GM19468 (cell line): Measurements from ENCODE around the gene PXMP2.
"Not testable (repeated sequence)": the region's sequence is repeated elsewhere in the genome, so short reads cannot be mapped to it uniquely, and the experiment has no call there.

Experiments used
- ATAC-seq: cut with Tn5 transposase; IDR thresholded peaks from one replicate; pipeline ENCODE4 v1.9.1; 2021; ENCODE audit warnings: mild to moderate bottlenecking, moderate library complexity, moderate number of reproducible peaks; ENCODE audit not compliant: unreplicated experiment; ENCODE audit errors: extremely low read depth

The PXMP2 gene

DNA sequence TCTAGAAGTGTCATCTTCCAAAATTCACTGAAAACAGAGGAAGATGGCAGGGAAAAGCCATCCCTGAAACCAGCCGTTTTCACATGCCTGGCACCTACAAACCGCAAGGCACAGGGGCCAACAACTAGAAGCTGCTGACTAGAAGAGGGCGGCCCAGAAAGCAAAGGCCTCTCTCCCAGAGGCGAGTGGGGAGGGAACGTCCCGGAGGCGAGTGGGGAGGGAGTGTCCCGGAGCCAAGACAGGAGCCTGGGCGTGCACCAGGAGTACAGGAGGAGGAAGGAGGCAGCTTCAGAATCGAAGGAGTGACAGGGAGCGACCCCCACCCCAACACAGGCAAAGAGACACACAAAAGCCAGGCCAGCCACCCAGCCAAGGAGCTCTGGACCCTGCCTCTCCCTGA, 53.3 kb downstream of the PXMP2 start:
- ATAC-seq, result no peak

DNA sequence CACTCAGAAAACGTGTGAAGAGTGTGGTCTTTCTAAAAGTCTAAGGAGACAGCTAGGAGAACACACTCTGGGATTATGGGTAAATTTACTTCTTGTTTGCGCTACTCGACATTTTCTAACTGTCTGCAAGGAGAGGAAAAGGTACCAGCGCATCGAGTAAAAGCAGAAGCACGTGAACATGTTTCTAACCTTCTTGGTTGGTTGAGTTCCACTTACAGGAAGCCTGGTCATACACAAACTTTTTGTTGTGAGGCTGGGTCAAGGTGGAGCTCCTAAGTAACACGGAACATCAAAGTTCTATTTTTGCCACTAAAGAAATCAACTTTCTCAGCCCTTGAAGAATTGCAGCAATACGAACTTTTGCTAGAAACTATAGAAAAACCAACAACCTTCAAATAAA, 54.2 kb downstream of the PXMP2 start:
- no peak for ATAC-seq

DNA sequence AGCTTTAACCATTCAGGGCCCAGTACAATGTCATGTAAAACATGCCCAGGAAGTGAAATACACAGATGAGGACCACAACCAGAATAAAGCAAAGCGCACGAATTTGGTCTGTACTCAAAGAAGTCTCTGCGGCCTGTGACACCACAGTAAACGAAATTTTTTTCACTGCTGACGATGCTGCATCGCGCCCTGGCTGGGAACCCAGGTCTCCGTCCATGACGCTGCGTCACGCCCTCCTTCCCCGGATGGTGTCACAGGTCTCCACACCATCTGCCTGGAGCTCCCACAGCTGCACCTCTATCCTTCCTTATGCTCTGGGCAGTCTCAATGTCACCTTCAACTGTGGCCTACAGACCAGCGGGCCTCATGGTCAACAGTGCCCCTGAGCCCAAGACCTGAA, 56.4 kb downstream of the PXMP2 start:
- no peak for ATAC-seq

DNA sequence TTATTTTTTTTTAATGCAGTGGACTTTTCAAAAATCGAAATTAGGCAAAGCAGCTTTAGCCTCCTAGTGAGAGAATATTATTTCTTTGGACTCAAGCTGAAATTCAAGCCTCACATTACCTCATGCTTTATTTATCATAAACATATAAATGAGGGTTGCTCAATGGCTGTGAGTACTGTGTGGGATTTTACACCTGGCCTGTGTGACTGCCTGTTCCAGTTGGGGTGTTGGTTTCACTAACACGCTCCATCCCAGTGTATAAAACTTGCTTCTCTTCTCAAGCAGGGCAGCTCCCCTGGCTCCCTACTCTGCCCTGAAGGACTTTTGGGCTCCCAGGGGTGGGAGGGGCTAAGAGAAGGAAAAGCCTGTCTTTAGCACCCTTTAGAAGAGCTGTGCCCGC, 59.2 kb downstream of the PXMP2 start:
- ATAC-seq, result no peak

DNA sequence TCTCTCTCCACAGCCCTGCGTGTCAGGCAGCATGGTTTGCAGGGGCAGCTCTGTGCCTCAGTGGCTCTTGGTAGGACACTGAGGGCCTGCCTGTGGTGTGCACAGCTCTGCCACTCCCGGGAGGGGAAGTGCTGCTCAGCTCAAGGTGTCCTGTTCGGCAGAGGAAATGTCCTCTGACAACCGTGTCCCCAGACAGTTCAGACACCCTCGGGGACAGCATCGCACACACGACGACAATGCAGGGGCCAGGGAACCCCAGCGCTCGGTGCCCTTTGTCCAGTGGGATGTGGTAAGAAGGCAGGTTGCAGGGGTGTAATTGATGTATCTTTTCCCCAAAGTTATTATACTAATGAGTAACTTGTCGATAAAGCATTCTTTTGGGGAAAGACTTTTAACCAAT, 60.0 kb downstream of the PXMP2 start:
- ATAC-seq, result no peak

DNA sequence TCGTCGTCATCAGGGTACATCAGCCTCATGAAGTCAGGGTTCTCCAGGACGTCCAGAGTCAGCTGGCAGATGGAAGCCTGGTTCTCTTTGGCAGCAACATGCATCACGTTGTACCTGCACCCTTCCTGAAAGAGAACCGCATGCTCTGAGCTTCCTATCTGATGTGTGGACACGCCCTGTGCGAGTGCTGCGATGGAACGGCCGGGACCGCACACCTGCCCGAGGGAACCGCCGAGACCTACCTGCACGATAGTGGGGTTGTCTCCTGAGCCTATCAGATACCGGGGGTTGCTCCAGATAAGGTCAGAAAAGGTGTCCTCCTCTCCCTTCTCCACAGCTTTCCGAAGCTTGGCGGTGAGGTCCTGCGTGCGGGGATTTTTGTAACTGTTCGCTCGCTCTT, 60.5 kb downstream of the PXMP2 start:
- ATAC-seq, result no peak

DNA sequence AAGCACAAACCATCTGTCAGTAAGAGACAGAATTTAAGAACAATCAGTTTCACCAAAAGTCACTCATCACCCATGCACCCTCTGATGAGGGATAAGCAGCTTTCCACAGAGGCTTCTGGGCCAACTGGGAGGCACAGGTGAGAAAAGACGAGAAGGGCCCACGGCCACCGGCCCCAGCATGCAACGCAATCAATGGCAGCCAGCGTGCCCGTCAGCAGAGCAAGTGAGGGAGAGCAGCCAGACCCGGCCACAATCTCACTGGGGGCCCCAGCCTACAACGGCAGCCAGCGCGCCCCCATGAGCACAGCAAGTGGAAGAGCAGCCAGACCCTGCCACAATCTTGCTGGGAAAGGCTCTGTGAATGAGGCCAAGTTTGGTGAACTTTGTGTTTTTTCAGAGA, 60.9 kb downstream of the PXMP2 start:
- ATAC-seq, result no peak

DNA sequence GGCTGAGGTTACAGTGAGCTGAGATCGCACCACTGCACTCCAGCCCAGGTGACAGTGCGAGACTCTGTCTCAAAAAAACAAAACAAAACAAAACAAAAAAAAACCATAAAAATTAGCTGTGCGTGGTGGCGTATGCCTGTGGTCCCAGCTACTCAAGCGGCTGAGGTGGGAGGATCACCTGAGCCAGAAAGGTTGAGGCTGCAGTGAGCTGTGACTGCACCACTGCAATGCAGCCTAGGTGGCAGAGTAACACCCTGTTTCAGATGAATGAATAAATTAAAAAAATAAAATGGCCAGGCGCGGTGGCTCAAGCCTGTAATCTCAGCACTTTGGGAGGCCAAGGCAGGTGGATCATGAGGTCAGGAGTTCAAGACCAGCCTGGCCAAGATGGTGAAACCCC, 66.3 kb downstream of the PXMP2 start:
- ATAC-seq, result not testable (repeated sequence)

DNA sequence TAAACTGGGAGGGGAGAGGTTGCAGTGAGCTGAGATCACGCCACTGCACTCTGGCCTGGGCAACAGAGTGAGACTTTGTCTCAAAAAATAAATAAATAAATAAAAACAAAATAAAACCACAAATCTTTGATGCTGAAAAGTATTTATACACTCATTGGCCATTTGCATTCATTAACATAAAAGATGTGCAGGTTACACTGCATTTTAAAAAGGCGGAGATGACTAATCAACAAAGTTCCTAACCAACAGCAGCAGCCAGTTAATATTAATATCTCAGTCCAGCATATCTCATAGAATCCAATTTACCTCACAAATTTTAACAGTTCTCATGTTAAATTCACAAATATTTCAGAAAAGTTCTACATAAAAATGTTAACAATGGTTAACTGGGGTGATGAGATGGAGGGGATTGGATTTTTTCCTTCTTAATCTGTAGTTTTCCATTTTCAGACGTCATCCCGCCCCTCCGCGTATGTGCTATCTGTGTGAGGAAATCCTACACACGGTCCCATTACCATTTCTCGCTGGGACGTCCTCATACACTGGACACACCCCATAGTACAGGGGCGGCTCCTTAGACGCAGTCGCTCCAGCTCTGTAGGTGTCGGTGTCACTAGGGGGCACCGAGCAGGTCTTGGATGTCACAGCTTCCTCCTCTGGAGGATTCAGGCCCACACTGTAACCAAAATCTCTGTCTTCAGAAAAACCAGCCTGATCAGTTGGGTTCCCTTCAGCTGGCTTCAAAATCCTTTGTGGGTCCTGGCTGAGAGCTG, 67.0 kb downstream of the PXMP2 start:
- ATAC-seq, result no peak
